Activated CD4-positive, alpha-beta T cell treated with anti-CD3 and anti-CD28 coated beads, Interleukin-2, amount 10 ng/mL, durations not matched to agents 7 days and 5 days (primary cell): ENCODE results near the gene KCNIP4. TPM values are rescaled to one million over a fixed set of nuclear protein-coding genes. Genes with fewer than 3 reads are reported as not detected.

ENCODE experiments used
- CTCF ChIA-PET: fragments of 350-600 bp; sonication (Branson Sonifier 250); formaldehyde crosslinking; loops from one replicate; lab custom pipeline; 2021; ENCODE audit warnings: antibody characterized with exemption; lab: Charles Lee
- POLR2A ChIA-PET: fragments of 350-600 bp; sonication (Branson Sonifier 250); formaldehyde crosslinking; loops from one replicate; lab custom pipeline; 2021; ENCODE audit warnings: antibody characterized with exemption; lab: Charles Lee
- DNase-seq: peaks from one replicate; pipeline ENCODE4 v3.0.0-alpha.2; 2020
- H3K27ac Mint-ChIP-seq: one replicate; pipeline ENCODE4 v1.8.0; 2021; ENCODE audit warnings: mild to moderate bottlenecking, moderate library complexity, mixed read lengths
- H3K27me3 Mint-ChIP-seq: one replicate; pipeline ENCODE4 v1.8.0; 2021; ENCODE audit warnings: mixed read lengths
- H3K36me3 Mint-ChIP-seq: one replicate; pipeline ENCODE4 v1.8.0; 2021; ENCODE audit warnings: low read depth, mixed read lengths
- H3K4me1 Mint-ChIP-seq: one replicate; pipeline ENCODE4 v1.8.0; 2021; ENCODE audit warnings: mixed read lengths
- H3K4me3 Mint-ChIP-seq: one replicate; pipeline ENCODE4 v1.8.0; 2021; ENCODE audit warnings: mild to moderate bottlenecking, moderate library complexity, mixed read lengths
- H3K9me3 Mint-ChIP-seq: one replicate; pipeline ENCODE4 v1.8.0; 2021; ENCODE audit warnings: mixed read lengths
- total RNA-seq, 2 experiments: library from RNA; stranded (reverse); gene quantifications; one replicate each; pipeline ENCODE4 v1.2.3, GENCODE V29; 2021

KCNIP4 gene
- total RNA-seq, 2 experiments from 2014 or later, result not detected

DNA sequence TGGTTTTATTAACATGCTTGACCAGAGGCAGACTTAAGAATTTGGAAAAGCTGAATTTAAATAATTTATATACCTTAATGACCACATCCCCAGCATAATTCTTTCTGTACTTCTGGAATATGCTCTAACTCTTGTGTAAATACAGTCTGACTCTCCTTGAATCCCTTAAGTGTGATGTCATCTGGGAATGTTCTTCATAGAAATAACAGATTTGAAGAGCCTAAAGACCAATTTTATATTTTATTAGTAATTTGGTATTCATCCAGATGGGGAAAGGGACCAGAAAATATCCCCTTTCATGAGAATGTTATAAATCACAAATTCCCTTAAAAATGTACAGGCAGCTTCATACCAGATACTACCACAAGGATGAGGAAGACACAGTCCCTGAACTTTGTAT is 58.3 kb downstream of the KCNIP4 start:
- H3K9me3 Mint-ChIP-seq, result no peaks in the 10 kb centered on the region
- ChIA-PET POLR2A (no interaction called here), CTCF (no interaction called here)
- no peak for DNase-seq
- H3K4me1 Mint-ChIP-seq, result no peaks in the 10 kb centered on the region
- H3K4me3 Mint-ChIP-seq, result no peak overlapping the region
- H3K27me3 Mint-ChIP-seq, result no peaks in the 10 kb centered on the region
- no peaks in the 10 kb centered on the region for H3K36me3 Mint-ChIP-seq
- no peak overlapping the region for H3K27ac Mint-ChIP-seq

DNA sequence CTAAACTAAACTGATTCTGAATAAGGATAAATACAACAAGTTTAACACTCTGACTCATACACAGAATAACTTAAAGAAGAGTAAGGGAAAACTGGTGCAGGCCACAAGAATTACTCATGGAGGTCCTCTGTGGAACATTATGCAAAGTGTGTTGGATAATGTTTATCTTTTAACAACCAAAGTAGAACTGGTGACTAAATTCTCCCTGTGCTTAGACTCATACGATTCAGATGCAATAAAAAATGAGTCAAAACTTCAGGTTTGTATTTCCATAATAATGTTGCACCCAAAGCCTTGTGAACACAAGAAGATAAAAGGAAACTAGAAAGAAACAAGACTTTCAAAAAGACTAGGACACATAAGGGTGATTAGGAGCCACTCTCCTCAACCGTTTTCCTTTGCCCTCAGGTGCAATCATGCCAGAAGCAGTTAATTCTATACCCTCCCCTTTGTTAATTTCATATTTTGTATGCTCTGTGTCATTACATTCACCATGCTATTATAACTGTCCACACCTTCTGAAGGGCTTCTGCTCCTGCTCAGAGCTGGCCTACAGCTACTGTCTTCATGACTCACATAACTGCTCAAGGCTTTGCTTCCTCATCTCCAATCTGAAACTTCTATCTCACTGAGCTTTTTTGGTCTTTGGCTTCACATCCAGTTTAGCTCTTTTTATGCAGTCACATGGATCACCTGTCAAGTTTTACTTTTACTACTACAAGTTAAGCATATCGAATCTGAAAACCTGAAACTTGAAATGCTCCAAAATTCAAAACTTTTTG is 60.2 kb downstream of the KCNIP4 start:
- Mint-ChIP-seq H3K27me3 (no peaks in the 10 kb centered on the region), H3K27ac (no peak overlapping the region), H3K4me3 (no peak overlapping the region), H3K36me3 (no peaks in the 10 kb centered on the region), H3K9me3 (peaks cover 2% of the 10 kb centered on the region), H3K4me1 (no peaks in the 10 kb centered on the region)
- ChIA-PET CTCF (no interaction called here), POLR2A (no interaction called here)
- no peak for DNase-seq

DNA sequence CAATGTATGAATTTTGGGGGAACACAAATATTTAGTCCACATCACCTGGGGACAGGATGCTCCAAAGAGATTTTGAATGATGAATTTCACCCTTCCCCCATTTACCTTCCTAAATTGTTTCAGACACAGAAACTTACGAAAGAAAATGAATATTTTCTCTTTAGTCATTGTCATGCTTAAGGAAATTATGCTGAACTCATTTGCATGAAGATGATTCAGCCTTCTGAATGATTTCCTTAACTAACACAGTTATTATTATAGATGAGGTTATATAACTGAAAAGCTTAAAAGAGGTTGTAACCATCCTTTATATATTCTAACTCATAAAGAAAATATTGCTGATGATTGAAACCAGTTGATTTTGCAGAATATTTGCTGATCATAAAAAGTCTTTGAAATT is 61.1 kb downstream of the KCNIP4 start:
- no peaks in the 10 kb centered on the region for H3K27me3 Mint-ChIP-seq
- no peaks in the 10 kb centered on the region for H3K4me1 Mint-ChIP-seq
- no peak for DNase-seq
- no peak overlapping the region for H3K4me3 Mint-ChIP-seq
- ChIA-PET CTCF (no interaction called here), POLR2A (no interaction called here)
- H3K36me3 Mint-ChIP-seq, result no peaks in the 10 kb centered on the region
- peaks cover 2% of the 10 kb centered on the region for H3K9me3 Mint-ChIP-seq
- H3K27ac Mint-ChIP-seq, result no peak overlapping the region

DNA sequence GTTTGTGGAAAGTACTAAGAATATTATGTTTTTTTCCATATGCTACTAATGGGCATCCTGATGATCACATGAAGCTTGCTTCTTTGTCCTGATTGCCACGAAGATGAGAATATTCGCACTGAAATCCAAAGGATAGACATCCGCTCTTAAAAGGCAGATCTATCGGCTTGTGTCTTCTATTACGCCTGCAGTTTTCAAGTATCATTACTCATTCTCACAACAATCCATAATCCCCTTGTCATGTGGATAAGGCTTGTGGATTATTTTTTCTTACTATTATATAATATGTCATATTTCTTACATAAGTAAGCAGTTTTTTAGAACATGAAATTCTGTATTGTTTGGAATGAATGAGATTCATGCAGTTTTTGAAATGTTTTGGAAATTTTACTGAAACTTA is 62.8 kb downstream of the KCNIP4 start:
- Mint-ChIP-seq H3K27me3 (no peaks in the 10 kb centered on the region), H3K4me1 (no peaks in the 10 kb centered on the region), H3K9me3 (peaks cover 2% of the 10 kb centered on the region), H3K27ac (no peak overlapping the region), H3K36me3 (no peaks in the 10 kb centered on the region), H3K4me3 (no peak overlapping the region)
- POLR2A ChIA-PET, result no interaction called here
- CTCF ChIA-PET, result no interaction called here
- no peak for DNase-seq

DNA sequence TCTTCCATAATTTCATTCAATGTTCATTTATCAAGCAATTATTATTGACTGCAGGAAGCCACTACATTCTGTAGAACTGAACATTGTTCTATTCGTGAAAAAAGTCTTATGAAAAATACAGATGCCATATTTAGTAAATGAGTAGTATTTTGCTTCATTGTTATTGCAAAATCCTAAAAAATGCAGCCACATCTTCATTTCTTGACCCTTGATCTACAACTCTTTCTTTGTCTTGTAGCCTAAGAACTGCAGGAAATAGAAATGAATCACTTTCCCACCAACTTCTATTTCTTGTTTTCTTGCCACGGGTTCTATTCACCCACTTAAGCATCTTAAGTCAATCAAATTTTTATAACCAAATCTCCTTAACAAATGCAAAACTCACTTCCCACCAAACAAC is 63.3 kb downstream of the KCNIP4 start:
- CTCF ChIA-PET, result interaction anchor here (0.9 kb wide), 1 partner anchor 11 kb away, joined by 4 read pairs; no protein-coding TSS in a partner anchor
- POLR2A ChIA-PET, result no interaction called here
- Mint-ChIP-seq H3K36me3 (no peaks in the 10 kb centered on the region), H3K27ac (no peak overlapping the region), H3K9me3 (peaks cover 2% of the 10 kb centered on the region), H3K27me3 (no peaks in the 10 kb centered on the region), H3K4me3 (no peak overlapping the region), H3K4me1 (no peaks in the 10 kb centered on the region)
- DNase-seq, result no peak

DNA sequence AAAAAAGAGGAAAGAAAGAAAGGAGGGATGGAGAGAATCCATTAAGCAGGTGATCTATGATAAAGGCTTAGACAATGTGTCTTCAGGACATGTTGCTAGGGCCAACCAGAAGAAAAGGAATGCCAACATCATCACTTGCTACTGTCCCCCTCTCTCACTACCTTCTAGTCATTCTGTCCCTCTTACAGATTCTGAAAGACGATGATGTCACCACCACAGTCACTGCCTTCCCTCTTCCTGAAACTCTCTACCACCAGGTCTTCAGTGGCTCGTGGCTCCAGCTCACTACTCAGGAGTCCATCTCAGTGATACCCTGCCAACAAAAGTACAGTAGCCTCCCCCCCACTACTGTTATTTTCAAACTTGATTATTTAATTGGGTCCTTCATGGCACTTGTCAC is 64.0 kb downstream of the KCNIP4 start:
- no peak overlapping the region for H3K27ac Mint-ChIP-seq
- peaks cover 2% of the 10 kb centered on the region for H3K9me3 Mint-ChIP-seq
- no peaks in the 10 kb centered on the region for H3K27me3 Mint-ChIP-seq
- H3K4me3 Mint-ChIP-seq, result no peak overlapping the region
- ChIA-PET CTCF (interaction anchor here (0.9 kb wide), 1 partner anchor 10 kb away, joined by 4 read pairs; no protein-coding TSS in a partner anchor), POLR2A (no interaction called here)
- H3K4me1 Mint-ChIP-seq, result no peaks in the 10 kb centered on the region
- no peak for DNase-seq
- no peaks in the 10 kb centered on the region for H3K36me3 Mint-ChIP-seq

DNA sequence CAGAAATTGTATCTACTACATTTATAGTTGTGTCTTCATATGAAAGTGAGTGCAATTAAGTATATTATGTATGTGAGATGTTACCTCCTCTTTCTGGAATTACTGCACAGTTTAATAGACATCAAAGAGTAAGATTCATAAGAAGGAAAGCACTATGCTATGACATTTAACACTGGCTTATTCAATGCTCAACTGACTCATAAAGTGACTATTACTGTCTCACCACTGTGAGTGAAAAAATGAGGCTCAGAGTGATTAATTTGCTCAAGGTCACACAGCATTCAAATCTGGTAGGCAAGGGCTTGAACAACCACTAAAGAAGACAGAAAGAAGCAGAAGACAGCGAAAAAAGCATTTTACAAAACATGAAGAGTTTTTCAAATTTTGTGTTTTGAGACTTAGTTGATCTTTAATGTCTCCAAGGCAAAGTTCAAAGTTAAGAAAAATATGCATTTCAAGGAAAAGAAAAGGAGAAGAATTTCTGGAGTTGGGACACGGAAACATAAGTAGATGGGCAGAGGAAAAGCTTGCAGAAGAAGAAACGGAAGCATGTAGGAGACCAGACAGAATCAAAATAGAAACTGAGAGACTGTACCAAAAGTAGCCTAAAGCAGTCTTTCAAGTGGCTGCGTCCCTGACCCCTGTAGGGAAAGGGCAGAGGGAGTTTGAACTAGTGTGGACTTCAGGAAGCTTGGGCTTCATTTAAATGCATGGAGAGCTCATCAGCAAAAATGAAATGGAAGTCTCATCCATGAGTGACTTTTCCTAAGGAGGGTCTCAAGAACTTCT is 66.3 kb downstream of the KCNIP4 start:
- no peak for DNase-seq
- ChIA-PET CTCF (interaction anchor here (1.4 kb wide), 1 partner anchor 31 kb away, joined by 3 read pairs; no protein-coding TSS in a partner anchor), POLR2A (no interaction called here)
- Mint-ChIP-seq H3K4me3 (no peak overlapping the region), H3K27me3 (no peaks in the 10 kb centered on the region), H3K9me3 (peaks cover 2% of the 10 kb centered on the region), H3K27ac (no peak overlapping the region), H3K36me3 (no peaks in the 10 kb centered on the region), H3K4me1 (no peaks in the 10 kb centered on the region)

DNA sequence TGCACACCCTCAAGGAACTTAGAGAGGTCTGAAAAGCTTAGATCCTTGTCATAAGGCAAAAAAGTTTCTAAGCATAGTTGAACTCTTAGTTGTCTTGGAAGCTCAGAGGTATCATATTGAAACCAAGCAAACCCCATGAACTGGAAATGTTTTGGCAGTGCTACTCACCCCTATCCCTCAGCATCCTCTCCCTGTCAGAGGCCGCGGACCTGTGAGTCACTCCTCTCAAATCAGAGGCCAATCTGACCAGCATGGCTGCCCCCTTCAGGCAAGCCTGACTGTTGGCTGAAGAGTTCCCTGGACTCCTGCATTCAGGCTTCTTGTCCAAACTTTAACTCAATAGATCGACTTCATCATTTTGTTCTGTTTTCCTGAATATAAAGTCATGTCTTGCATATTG is 69.4 kb downstream of the KCNIP4 start:
- Mint-ChIP-seq H3K27ac (no peak overlapping the region), H3K4me1 (no peaks in the 10 kb centered on the region), H3K27me3 (no peaks in the 10 kb centered on the region)

DNA sequence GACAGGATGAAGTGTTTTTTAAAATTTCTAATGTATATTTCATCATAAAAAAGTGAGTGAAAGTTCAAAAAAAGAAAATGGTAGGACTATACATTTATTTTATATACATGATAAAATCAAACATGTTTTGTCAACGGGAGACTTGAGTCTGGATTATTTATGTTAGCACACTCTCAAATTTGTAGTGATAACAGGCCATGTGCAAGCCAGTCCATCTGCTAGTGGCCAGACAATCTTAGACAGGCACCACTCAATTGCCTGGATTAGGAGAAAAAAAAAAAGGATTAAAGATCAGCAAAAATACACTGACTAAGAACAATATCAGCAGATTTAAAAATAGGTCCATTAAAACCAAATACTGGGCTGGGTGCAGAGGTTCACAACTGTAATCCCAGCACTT is 71.9 kb downstream of the KCNIP4 start:
- no peak overlapping the region for H3K4me3 Mint-ChIP-seq
- H3K9me3 Mint-ChIP-seq, result no peaks in the 10 kb centered on the region
- H3K27ac Mint-ChIP-seq, result no peak overlapping the region
- DNase-seq, result no peak
- H3K36me3 Mint-ChIP-seq, result no peaks in the 10 kb centered on the region
- ChIA-PET CTCF (no interaction called here), POLR2A (no interaction called here)
- no peaks in the 10 kb centered on the region for H3K27me3 Mint-ChIP-seq
- H3K4me1 Mint-ChIP-seq, result no peaks in the 10 kb centered on the region

More for the DNA sequence above, 69.4 kb downstream of the KCNIP4 start:
- Mint-ChIP-seq H3K9me3 (no peaks in the 10 kb centered on the region), H3K36me3 (no peaks in the 10 kb centered on the region), H3K4me3 (no peak overlapping the region)
- POLR2A ChIA-PET, result no interaction called here
- CTCF ChIA-PET, result no interaction called here
- no peak for DNase-seq

DNA sequence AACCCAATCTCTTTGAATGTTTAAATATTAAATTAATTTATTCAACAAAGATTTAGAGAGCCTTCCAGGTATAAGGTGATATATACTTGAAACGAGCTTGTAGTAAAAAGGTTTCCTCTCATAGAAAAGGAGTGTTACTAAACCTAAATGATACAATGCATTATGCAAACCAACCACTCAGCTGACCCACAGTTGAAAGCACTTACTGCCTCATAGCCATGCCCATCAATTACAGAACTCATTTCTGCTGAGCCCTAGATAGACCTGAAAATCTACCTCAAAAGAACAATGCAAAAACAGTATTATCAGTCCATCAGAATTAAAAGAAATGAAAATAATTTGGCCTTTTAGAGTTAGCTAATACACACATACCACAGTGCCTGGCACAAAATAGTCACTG is 75.4 kb downstream of the KCNIP4 start:
- Mint-ChIP-seq H3K4me1 (no peaks in the 10 kb centered on the region), H3K9me3 (no peaks in the 10 kb centered on the region), H3K27me3 (no peaks in the 10 kb centered on the region), H3K4me3 (no peak overlapping the region), H3K36me3 (no peaks in the 10 kb centered on the region), H3K27ac (no peak overlapping the region)
- DNase-seq, result no peak
- CTCF ChIA-PET, result no interaction called here
- POLR2A ChIA-PET, result no interaction called here

DNA sequence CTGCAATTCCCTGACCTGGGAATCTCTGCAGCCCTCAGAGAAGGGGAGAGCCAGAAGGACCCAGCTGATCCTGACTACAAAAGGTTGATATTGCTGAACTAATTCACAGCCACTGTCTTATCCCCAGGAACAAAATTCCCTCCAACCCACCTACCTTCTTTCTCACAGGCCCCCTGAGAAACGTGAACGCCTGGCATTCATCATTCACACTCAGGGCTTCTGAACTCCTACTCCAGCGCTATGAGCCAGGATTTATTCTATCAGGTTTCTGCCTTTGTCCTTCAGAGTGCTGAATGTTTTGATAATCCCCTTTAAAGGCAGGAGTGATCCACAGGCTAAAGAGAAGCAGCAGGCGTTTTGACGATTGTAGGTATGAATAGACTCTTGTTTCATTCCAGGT is 76.5 kb downstream of the KCNIP4 start:
- Mint-ChIP-seq H3K9me3 (no peaks in the 10 kb centered on the region), H3K36me3 (no peaks in the 10 kb centered on the region), H3K4me3 (no peak overlapping the region), H3K27me3 (no peaks in the 10 kb centered on the region), H3K4me1 (no peaks in the 10 kb centered on the region), H3K27ac (no peak overlapping the region)
- CTCF ChIA-PET, result no interaction called here
- POLR2A ChIA-PET, result no interaction called here
- no peak for DNase-seq

DNA sequence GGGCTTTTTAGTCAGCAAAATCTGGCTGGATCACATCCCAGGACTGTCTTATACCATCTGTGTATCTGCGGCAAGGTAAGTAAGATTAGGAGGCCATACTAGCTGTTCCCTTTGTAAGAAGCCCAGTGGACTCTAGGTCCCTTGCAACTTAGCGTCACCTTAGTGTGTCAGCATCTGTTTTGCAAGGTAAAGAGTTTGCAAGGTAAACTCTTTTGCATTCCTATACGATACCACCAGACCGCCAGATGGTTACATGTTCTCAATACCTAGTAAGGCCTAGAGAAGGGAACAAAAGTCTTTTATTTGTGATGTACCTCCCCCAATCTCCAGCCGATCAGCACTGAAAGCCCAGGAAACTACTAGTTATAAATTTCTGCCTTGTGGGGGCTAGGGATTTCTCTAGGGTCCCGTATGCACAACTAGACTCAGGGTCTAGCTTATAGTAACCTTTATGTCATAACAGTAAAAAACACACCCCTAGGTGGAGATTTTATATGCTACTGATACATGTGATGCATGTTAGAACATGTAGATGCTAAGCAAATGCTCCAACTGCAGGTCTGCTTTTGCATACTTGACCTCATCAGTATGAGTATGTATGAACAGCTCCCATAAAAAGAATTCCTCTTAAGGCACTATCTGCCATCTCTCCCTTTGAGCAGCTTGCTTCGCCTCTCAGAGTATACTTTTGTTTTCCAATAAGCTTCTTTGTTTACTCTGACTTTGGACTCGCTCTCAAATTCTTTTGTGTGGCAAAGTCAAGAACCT is 78.4 kb downstream of the KCNIP4 start:
- CTCF ChIA-PET, result no interaction called here
- H3K27ac Mint-ChIP-seq, result no peak overlapping the region
- POLR2A ChIA-PET, result no interaction called here
- H3K4me1 Mint-ChIP-seq, result no peaks in the 10 kb centered on the region
- no peak for DNase-seq
- no peak overlapping the region for H3K4me3 Mint-ChIP-seq
- no peaks in the 10 kb centered on the region for H3K27me3 Mint-ChIP-seq
- no peaks in the 10 kb centered on the region for H3K9me3 Mint-ChIP-seq
- H3K36me3 Mint-ChIP-seq, result no peaks in the 10 kb centered on the region

DNA sequence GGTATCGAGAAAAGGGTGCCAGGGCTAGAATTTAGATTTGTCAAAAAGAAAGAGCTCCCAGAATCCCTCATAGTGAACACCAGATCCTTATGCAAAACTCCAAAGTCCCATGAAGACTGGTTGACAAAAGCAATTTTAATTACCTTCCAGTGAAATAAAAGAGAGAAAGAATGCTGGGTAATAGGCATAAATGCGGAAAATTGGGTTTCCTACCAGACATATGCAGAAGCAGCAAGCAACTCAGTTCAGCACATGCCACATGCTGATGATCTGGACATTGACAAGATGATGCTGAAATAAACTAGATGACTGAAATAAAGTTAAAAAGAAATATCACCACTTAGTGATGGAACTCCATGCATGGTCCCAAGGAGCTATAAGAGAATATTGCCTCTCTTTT is 83.9 kb downstream of the KCNIP4 start:
- ChIA-PET POLR2A (no interaction called here), CTCF (no interaction called here)
- no peak for DNase-seq
- Mint-ChIP-seq H3K27ac (no peak overlapping the region), H3K4me1 (no peaks in the 10 kb centered on the region), H3K36me3 (no peaks in the 10 kb centered on the region), H3K4me3 (no peak overlapping the region), H3K27me3 (no peaks in the 10 kb centered on the region), H3K9me3 (no peaks in the 10 kb centered on the region)
